CD4-positive, alpha-beta T cell treated with Interleukin-4 for 4 hours (primary cell): ENCODE measurements around the gene HDAC5.
"Not testable (repeated sequence)": the region's sequence is repeated elsewhere in the genome, so short reads cannot be mapped to it uniquely, and the experiment has no call there.

Source experiments
- DNase-seq: peaks from one replicate; pipeline ENCODE4 v3.0.0-alpha.2; 2020

HDAC5 gene

DNA sequence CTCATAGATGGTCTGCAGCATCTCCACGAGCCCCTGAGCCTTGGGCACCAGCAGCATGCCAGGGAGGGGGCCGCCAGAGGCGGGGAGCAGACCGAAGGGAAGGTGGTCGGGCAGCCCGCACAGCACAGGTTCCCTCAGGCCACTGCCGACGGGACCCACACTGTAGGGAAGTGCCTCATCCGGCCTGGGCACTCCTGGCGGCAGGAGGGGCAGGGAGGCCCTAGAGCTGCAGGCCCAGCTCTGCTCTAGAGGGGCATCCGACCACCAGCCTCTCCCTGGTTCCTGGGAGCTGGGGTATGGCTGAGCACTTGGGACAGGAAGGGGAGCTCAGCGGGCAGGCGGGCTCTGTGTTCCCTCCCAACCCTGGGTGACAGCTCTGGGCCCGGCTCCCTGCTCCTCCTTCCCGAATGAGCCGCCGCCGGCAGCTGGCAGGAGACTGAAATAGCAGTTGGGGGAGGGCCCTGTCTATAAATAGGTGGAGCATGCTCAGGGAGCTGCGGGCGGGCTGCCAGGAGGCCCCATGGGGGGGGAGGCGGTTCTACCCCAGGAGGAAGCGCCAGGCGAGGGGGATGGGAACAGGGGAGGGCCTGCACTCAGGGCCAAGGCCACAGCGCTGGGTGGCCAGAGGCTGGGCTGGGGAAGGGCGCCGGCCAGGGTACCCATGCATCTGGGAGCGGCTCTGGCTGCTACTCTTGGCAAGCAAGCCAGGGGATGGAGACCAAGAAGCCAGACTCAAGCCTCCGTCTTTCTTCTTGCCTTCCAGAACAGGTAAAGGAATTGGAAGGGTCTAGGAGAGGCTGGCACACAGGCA lies 12.4 kb downstream of the HDAC5 start:
- DNase-seq, result peak; percentile 32

DNA sequence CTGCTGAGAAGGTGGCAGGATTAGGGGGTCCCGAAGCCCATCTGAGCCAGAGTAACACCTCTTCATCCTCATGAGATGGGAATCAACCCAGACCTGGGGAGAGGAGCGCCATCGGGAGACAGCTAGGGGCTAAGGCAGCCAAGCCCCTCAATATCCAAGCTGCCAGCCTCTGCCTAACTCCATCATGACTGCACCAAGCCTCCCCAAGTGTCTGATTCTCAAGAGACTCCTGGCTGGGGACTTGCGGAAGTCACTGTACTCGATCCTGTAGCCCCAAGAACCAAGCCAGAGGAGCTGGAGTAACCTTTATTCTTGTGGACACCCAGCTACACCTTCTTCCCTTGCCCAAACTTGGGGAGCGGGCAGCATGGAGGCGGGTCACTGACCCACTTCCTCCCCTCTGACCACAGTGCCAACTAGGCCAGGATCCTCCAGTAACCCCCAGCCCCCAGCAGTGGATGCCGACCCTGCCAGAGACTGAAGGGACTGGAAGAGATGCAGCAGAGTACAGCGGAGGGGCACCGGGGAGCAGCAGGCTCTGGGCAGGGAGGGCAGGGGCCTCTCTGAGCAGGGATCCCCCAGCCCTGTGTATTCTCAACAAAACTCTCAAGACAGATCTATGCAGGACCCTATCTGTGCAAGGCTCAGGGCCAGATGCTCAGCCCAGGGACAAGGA lies 13.3 kb downstream of the HDAC5 start:
- no peak for DNase-seq

DNA sequence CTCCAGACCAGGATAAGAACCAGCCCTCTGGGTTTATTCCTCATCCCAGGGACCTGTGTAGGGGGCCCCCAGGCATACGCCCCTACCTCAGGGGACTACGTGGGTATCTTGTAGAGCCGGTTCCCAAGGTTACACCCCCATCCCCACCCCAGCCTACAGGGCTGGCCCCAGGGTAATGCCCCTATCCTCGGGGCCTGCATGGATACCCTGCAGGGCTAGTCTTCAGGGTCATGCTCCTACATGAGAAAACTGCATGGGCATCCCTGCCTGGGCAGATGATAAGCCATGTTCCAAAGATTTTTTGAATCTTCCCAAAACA lies 14.2 kb downstream of the HDAC5 start:
- no peak for DNase-seq

DNA sequence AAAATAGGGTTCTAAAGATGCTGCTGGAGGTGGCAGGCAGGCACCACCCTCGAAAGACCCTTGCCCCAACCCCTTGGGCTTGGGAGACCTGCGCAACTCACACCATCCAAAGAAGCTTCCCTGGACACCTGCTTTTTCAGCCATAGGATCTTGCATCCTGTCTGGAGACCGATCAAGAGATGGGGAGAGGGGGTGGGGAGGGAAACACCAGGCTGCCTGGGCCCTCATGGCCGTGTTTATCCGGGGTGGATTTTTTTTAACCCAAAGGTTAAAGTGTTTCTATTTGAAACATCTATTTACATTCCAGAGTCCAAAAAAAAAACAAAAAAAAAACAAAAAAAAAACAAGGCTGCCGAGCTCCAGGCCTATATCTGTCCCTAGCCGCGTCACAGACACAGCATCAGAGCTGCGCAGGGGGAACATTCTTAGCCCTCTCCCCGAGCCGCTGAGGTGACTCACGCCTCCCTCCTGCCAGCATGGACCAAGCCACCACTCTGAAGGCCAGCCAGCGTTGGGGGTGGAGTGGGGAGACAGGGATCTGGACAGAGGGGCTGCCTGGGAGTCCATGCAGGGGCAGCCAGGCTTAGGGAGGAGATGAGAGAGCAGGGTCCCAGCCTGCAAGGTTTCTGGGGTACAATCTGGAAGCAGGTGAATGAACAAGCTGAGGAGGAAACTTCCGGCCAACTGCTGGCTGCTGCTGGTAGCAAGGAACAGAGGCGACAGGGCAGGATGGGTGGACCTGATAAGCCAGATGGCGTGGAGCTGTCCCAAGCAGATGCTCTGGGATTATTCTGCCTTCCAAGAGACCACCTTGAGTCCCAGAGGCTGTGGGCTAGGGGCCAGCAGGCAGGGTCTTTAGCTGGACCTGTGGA lies 14.8 kb downstream of the HDAC5 start:
- DNase-seq, result no peak

DNA sequence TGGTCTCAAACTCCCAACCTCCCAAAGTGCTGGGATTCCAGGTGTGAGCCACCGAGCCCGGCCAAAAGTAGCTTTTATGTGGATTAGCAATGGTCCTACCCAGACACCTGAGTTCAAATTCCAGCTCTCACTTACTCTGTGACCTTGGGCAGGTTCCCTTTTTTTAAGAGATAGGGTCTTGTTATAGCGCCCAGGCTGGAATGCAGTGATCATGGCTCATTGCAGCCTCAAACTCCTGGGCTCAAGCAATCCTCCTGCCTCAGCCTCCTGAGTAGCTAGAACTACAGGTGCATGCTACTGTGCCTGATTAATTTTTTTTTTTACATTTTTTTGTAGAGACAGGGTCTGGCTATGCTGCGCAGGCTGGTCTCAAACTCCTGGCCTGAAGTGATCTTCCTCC lies 16.6 kb downstream of the HDAC5 start:
- no peak for DNase-seq

DNA sequence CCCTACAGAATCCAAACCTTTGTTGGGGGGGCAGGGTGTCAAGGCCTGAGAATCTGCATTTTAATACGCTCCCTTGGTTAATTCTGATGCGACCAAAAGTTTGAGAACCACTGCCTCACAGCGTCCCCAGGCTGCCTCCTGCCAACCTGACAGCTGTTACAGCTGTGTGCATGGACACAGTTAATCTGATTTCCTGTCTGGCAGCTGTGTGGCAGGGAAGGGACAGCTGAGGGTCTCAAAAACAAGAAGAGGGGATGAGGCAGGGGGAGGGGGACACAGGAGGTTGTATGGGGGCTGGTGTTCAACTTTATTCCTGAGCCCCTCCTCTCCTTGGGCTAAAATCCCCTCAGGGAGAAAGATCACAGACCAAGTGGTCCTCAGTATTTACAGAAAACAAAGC lies 17.5 kb downstream of the HDAC5 start:
- no peak for DNase-seq

DNA sequence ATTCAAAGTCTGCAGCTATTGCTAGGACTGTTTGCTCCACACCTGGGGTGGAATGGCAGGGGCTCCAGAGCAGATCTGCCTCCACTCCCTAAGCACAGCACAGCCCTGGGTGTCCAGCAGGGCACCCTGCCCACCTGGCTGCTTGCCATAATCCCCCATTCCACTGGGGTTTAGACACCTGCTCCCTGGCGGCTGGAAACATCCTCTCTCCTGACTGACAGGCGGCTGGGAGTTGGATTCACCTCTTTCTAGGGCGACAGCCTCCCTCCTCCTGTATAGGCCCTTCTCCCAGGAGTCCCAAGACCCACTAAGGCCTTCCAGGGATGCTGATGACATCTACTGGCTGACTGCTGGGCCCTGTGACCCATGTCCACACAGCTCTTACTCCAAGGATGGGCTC lies 18.0 kb downstream of the HDAC5 start:
- no peak for DNase-seq

DNA sequence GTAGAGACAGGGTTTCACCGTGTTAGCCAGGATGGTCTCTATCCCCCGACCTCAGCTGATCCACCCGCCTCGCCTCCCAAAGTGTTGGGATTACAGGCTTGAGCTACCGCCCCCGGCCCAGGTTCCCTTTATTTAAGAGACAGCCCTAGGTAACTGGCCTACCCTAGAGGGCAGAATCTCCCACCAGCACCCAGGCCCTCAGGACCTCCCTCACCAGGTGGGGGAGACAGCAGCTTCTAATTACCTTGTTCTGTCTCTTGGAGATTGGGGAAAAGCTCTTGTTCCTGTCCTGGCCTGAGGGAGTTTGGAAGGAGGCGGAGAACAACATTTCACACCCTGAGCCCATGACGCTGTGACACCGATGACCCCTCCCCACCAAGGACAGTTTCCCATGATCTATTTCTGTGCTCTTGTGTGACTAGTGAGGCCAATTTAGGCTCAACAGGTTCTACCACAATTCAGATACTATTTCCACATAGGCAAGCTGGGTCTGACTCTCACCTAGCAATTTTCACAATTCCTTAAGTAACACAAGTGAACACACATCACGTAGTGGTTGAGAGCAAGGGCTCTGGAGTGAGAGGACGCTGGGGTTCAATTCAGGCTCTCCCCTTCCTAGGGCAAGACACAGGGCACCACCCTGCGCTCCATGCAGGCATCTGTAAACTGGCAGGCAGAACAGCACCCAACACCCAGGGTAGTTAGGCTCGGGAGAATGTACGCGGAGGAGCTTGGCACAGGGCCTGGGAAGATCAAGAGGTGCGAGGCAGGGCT lies 20.4 kb downstream of the HDAC5 start:
- no peak for DNase-seq

DNA sequence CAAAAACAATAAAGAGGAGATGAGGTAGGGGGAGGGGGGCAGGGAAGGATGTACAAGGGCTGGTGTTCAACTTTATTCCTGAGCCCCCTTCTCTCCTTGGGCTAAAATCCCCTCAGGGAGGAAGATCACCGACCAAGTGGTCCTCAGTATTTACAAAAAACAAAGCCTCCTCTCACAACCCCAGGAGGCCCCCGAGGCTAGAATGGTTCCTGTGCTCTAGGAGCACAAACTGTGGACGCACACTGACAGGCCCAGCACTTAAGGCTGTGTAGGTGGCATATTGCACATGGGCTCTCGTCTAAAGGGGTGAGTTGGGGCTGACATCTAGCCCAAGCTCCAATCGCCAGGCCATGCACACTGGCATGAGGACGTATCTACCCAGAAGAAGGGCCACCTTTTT lies 21.6 kb downstream of the HDAC5 start:
- DNase-seq, result not testable (repeated sequence)

DNA sequence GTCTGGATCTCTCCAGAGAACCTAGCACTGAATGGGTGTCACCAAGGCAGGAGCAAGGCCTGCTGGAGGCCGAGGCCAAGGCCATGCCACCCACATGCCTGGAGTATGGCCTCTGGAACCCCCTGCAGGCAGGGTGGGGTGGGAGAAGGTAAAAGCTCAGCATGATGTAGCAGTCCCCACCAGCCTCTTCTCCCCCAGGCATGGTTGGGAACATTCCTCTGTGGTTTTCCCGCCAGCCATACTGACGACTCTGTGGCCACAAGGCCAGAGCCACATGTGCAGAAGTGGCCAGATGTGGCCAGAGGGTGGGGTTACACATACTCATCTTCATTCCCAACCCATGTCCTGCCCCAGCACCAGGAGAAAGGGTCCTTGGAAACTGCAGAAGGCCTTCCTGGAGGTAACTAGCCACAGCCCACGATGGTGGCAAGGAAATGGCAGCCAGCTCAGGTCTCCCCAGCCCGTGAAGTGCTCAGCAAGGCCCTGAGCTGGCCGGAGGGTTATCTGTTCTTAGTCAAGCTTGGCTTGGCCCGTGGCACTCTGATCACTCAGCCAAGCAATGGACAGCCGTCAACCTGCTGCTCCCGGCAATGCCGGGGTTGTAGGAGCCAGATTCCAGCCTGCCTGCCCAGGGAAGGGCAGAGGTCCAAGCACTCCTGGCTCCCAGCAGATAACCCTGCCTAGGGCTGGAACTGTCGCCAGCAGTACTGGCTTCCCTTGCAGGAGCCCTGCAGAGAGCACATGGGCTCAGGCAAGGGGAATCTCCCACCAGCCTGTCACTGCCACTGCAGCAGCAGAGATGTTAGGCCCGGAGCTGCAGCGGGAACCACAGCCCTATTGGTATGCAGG lies 26.1 kb downstream of the HDAC5 start:
- DNase-seq, result no peak

DNA sequence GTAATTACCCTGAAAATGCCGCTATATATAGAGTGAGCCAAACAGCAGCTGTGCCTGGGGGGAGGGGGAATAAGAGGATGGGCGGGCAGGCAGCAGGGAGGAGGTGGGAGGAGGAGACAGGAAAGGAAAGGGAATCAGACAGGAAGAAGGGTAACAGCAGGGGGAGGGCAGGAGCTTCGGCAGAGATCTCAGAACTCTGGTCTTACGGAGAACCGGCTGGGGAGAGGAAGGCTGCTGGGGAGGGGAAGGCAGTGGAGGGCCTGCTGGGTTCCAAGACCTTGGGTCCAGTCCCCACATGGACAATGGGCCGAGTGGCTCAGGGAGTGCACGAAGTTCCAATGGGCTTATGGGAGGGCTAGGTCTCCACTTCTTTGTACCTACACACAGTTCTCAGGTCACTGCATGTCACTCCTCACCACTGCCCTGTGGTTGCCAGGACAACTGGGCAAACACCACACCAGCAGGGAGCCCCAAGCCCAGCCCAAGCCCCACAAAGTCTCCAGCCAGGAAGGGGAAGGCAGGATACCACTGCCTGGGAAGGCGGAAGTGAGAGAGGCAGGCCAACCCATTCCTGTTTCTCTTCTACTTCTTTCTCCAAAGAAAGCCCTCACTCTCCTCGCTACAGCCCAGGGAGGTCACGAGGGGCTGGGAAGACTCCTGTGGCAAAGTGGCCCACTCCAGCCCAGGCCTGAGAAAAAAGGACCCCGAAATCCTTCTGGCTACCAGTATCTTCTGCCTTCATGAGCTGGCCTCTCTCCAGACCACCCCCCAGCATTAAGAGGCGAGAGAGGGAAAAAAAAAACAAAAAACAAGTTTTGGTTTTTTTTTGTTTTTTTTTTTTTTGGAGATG lies 27.6 kb downstream of the HDAC5 start:
- no peak for DNase-seq

DNA sequence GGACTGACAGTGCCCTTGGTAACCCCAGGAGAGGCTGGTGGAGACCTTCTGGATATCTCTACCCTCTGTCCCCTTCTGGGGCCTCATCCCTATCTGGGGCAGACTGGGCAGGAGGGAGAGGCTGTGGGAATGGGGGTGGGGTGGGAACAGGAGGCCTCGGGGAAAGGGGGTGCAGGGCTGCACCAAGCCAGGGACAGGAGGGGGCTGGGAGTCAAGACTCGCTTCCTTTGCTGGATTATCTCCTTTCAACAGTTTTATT lies 28.1 kb downstream of the HDAC5 start:
- no peak for DNase-seq

DNA sequence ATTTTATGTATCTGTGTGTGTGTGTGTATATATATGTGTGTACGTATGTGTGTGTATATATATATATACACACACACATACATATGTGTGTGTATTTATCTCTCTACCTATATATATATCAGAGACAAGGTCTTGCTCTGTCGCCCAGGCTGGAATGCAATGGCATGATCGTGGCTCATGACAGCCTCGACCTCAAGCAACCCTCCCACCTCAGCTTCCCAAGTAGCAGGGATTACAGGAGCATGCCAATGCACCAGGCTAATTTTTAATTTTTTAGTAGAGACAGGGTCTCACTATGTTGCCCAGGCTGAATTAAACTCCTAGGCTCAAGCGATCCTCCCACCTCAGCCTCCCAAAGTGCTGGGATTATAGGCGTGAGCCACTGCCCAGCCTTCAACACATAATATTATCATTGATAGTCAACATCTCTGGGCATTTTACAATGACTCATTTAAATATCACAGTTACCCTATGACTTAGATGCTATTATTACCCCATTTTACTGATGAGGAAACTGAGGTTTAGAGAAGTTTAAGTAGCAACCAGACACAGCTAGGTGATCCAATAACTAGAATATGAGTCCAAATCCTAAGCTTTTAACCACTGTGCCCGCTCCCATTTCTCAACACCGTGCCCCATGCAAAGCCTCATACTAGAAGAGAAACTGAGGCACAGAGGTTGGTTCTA lies 28.6 kb downstream of the HDAC5 start:
- DNase-seq, result no peak

DNA sequence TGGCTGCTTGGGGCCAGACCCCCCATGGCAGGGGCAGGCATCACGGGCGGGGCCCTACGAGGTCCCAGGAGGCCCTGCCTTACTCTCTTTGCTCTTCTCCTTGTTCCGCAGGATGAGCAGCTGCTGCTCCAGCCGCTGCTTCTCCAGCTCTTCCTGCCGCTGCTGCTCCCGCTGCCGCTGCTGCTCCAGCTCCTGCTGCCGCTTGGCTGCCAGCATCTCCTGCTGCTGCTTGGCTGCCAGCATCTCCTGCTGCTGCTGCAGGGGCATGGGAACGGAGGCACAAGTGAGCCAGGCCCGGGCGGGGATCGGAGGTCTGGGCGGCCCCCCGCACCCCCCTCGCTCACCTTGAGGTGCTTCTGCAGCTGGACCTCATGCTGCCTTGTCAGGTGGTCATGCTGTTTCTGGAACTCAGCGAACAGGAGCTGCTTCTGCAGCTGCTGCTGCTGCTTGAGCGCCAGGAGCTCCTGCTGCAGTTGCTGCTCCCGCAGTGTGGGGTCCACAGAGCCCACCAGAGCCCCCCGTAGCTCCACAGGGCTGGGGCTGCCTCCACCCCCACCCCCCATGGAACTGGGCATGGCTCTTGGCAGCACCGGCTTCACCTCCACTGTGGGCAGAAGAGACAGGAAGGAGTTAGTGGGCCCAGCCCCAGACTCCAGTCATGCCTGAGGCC lies 30.1 kb downstream of the HDAC5 start:
- DNase-seq, result no peak

DNA sequence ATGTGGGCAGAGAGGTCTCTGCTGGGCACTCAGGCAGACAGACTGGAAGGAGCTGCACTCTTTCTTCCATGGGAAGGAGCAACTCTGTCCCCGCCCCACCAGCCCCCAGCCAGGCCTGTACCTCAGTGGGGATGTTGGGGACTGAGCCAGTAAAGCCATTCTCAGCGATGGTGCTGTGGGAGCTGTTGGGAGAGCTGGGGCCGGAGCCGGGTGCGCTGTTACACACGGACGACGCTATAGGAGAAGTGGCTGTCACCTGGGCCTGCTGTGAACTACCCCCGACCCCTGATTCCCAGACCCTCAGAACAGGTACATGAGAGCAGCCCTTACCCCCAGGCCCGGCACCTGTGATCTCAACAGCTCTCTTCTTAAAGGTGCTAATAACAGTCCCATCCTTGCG lies 31.4 kb downstream of the HDAC5 start:
- DNase-seq, result no peak

DNA sequence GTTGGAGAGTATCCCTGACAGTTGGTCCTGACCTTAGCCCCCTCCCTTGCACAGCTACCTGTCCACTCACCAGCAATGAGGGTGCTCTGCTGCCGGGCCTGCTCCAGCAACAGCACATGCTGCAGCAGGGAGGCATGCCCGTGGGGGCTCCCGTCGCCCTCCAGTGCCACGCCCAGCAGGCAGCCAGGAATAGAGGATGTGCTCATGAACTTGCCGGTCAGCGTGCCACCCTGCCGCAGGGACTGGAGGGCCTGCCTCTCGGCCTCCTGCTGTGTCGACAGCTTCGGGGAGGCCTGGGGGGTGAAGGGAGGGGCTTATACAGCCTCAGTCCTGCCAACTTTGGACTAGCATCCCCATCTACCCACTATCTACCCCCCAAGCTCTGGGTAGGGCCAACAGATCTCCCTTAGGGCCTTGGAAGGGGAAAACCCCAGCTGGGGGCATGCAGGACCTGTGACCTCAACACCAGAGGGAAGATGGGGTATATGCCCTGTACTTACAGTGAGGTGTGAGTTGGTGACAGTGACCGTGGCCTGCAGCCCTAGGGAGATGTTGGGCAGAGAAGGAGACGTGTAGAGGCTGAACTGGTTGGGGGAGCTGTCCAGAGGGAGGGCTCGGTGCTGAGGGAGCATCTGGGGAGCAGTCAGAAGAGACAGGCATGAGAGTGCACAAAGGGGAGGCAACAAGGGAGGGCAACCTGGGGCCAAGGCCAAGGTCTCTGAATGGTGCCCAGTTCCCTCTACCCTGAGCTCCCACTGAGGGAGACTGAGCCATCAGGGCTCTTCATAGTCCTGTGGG lies 32.0 kb downstream of the HDAC5 start:
- DNase-seq, result no peak

DNA sequence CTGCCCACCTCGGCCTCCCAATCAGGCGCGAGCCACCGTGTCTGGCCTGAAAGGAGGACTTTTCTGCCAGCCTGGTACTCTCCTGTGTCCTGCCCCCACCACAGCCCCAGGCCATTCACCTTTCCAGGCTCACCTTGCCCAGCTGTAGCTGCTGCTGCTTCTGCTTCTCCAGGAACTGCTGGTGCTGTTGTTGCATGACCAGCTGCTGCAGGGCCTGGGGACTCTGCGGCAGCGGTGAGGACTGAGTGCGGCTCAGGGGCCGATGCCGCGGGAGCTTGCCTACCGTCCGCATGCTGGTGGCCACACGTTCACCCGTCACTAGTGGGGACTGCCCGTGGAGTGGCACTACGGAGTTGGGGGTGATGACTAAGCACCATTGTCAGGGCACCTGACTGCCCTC lies 35.2 kb downstream of the HDAC5 start:
- DNase-seq, result no peak

DNA sequence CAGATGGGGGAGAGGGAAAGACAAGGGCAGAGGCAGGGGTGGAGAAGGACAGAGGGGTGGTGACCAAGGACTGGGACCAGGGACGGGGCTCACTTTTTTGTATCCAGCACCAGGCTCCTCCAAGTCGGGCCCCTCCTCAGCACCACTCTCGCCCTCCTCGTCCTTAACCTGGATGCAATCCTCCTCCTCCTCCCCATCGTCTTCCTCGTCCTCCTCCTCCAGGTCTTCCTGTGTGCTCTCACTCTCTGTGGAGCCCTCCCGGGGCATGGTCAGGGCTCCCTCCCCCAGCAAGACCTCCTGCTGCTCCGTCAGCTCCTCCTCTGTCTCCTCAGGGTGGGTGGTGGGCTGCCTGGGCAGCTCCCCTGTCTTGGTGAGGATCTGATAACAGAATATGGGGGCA lies 36.1 kb downstream of the HDAC5 start:
- no peak for DNase-seq
